HG03442 (cell line): Measurements from ENCODE around the gene LRRC51.

Experiments
- ATAC-seq: cut with Tn5 transposase; IDR thresholded peaks from one replicate; pipeline ENCODE4 v1.9.1; 2021; ENCODE audit warnings: mild to moderate bottlenecking, moderate library complexity; ENCODE audit not compliant: unreplicated experiment

LRRC51 gene

GRCh38 chr11:72069787-72070251 is 10.8 kb upstream of the LRRC51 start:
- ATAC-seq, result peak; percentile 57

- no peak for ATAC-seq
Observed at GRCh38 chr11:72070491-72070890, 10.2 kb upstream of the LRRC51 start.

- no peak for ATAC-seq
Observed at GRCh38 chr11:72072348-72072747, 8.3 kb upstream of the LRRC51 start.

- no peak for ATAC-seq
Observed at GRCh38 chr11:72075109-72075508, 5.5 kb upstream of the LRRC51 start.

GRCh38 chr11:72075756-72076155 is 4.9 kb upstream of the LRRC51 start:
- ATAC-seq, result no peak

- ATAC-seq, result no peak
Observed at GRCh38 chr11:72078477-72078876, 2.2 kb upstream of the LRRC51 start.

- no peak for ATAC-seq
Observed at GRCh38 chr11:72079819-72080325, 778 bp upstream of the LRRC51 start.

GRCh38 chr11:72081184-72081644 is 564 bp downstream of the LRRC51 start:
- ATAC-seq, result no peak

- no peak for ATAC-seq
Observed at GRCh38 chr11:72081821-72082453, 1.3 kb downstream of the LRRC51 start.

GRCh38 chr11:72083414-72083813 is 2.8 kb downstream of the LRRC51 start:
- no peak for ATAC-seq

- no peak for ATAC-seq
Observed at GRCh38 chr11:72084076-72084475, 3.4 kb downstream of the LRRC51 start.

GRCh38 chr11:72084965-72085364 is 4.3 kb downstream of the LRRC51 start:
- ATAC-seq, result no peak

GRCh38 chr11:72085621-72086351 is 5.1 kb downstream of the LRRC51 start:
- no peak for ATAC-seq

- ATAC-seq, result no peak
Observed at GRCh38 chr11:72088076-72088808, 7.6 kb downstream of the LRRC51 start.

- no peak for ATAC-seq
Observed at GRCh38 chr11:72091292-72091691, 10.6 kb downstream of the LRRC51 start.

- no peak for ATAC-seq
Observed at GRCh38 chr11:72098741-72099140, 18.1 kb downstream of the LRRC51 start.

GRCh38 chr11:72100009-72100408 is 19.4 kb downstream of the LRRC51 start:
- no peak for ATAC-seq

- ATAC-seq, result no peak
Observed at GRCh38 chr11:72100462-72100861, 19.8 kb downstream of the LRRC51 start.

- no peak for ATAC-seq
Observed at GRCh38 chr11:72102162-72102561, 21.5 kb downstream of the LRRC51 start.

- no peak for ATAC-seq
Observed at GRCh38 chr11:72102631-72102945, 21.9 kb downstream of the LRRC51 start.

- ATAC-seq, result peak; percentile 82
Observed at GRCh38 chr11:72102946-72103753, 22.5 kb downstream of the LRRC51 start, which contains the start of gene LAMTOR1. Gene LAMTOR1 (minus strand): TSS chr11:72103297. CDS start chr11:72103224, 73 bp downstream.
